GM19099 (cell line): ENCODE results near the gene KAZALD1.

Experiments used
- POLR2A ChIP-seq: IDR thresholded peaks from 3 replicates; pipeline ENCODE4 v1.6.1; 2011; ENCODE audit warnings: low read depth; ENCODE audit not compliant: insufficient read length; ENCODE audit errors: extremely low read depth

The KAZALD1 gene

DNA sequence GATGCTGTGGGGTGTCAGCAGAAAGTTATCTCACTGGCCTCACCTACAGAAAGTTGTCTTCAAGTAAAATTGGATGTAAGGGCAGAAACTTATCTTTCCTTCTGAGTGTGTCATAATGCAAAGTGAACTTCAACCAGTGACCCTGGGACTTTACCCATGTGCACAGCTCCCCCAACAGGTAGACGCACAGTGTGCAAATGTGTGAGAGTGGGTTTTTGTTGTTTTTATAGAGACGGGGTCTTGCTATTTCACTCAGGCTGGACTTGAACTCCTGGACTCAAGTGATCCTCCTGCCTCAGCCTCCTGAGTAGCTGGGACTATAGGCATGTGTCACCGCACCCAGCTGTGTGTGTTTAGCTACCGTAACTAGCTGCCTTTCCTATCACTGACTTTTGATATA is 6.4 kb upstream of the KAZALD1 start:
- no peak for TF ChIP-seq POLR2A

DNA sequence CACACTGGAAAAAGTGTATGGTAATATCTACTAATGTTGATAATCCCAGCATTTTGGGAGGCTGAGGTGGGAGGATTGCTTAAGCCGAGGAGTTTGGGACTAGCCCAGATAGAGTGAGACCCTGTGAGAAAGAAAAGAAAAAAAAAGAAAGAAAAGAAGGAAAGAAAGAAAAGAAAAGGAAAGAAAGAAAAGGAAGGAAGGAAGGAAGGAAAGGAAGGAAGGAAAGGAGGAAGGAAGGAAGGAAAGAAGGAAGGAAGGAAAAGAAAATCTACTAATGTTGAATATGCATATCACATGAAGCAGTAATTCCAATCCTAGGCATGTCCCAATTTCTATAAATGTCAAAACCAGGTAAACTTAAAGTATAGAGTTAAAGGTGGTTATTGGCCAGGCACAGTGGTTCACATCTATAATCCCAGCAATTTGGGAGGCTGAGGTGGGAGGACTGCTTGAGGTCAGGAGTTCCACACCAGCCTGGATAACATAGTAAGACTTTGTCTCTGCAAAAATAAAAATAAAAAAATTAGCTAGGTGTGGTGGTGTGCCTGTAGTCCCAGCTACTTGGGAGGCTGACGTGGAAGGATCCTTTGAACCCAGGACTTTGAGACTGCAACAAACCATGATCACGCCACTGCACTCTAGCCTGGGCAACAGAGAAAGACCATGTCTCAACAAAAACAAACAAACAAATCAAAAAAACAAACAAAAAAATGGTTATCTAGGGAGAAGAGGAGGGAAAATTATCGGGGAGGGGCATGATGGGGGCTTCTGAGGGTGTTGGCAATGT is 5.2 kb upstream of the KAZALD1 start:
- no peak for TF ChIP-seq POLR2A

DNA sequence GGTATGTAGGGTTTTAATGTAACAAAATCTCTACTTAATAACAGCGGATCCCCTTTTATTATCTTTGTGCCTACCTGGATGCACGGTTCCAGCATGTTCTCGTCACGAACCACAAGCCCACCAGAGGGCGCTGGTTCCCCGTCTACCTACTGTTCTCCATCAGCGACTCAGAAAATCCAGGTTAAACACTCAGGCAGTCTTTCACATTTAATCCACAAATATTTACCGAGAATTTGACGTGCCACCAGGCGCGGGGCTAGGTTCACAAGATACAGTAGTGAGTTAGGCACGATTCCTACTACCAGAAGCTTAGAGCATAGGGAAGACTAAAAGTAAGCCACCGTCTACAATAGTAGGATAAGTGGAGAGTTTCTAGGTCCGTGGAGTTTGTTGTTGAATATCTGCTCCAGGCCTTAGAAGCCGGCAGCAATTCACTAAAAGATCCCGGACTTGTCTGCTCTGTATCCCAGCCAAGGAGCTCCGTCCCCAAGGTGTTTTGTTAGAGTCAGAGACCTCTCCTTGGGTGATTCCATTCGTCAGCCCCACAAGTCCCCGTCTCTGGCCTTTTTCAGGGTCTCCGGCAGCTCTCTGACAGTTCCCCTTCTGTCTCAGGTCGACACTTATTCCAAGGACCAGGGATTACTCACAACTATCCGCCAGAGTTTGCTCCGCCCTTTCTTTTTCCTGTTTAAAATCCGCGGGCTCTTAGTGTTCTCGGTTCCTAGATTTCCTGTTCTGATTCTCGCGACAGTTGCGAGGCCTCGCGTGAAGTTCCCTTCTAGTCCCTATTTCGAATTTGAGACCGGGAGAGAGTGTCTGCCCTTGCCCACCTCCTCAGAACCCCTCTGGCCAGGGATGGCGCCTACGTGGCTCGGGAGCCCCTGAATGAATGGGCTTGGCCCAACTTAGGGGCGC is 1.5 kb upstream of the KAZALD1 start:
- TF ChIP-seq POLR2A = no peak

DNA sequence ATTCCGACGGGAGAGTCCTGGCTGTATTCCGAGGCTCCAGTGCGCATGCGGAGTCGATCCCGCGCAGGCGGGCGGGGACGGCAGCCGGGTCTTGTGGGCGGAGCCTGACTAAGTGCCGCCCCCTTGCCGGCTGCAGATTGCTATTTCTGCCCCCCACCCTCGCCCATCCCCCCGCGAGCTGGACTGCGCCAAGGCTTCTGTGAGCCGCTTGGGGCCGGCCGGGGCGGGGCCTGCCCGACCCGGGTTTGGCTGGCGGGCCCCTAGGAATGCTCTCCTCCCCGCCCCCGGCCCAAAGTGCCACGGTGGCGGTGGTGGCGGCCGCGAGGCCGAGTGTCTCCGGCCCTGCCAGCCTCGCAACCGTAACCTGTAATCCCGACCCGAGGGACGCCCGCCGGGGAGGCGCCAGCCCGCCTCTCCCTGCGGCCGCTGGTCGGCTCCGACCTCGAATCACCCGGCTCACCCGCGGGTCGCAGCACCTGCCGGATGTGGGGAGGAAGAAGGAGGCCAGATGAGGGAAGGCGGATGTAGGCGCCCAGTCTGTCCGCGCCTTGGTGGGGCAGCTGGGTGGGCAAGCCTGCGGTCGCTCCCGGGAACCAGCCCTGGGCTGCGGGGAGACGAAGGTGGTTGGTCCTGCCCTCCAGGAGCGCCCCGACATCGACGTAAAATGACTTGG is 702 bp upstream of the KAZALD1 start:
- TF ChIP-seq POLR2A = peak; percentile 76

DNA sequence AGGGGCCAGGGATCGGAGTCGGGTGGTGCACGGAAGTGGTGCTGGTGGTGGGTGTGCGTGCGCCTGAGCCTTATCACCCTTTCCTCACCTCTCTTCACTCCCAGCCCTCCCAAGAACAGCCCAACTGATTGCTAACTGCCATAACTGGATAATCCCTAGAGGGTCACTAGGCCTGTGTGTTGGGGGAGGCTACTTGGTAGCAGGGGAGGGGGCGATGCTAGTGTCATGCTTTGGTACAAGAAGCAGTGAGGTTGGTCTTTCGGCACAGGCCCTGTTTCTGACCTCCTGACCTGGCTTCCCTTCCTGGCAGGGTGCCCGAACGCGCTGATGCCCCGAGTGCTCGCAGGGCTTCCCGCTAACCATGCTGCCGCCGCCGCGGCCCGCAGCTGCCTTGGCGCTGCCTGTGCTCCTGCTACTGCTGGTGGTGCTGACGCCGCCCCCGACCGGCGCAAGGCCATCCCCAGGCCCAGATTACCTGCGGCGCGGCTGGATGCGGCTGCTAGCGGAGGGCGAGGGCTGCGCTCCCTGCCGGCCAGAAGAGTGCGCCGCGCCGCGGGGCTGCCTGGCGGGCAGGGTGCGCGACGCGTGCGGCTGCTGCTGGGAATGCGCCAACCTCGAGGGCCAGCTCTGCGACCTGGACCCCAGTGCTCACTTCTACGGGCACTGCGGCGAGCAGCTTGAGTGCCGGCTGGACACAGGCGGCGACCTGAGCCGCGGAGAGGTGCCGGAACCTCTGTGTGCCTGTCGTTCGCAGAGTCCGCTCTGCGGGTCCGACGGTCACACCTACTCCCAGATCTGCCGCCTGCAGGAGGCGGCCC is 652 bp downstream of the KAZALD1 start:
- TF ChIP-seq POLR2A = peak; percentile 51

DNA sequence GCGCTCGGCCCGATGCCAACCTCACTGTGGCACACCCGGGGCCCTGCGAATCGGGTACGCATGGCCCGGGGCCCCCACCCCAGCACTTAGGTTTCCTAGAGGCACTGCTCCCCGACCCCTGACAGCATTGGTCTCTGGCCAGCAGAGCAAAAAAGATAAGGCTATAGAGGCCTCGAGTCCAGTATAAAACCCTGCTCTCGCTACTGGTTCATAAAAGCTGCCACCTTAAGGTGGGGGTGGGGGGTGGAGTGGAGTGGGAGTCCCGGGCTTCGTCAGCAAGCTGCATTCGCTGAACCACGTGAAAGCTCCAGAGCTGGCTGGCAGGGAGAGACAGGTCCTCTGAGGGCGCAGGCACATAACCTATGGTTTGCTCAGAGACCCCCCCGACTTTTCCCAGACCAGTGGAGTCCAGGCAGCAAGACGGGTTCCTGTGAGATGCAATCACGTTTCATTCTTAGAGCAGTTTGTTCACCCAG is 1.3 kb downstream of the KAZALD1 start:
- no peak for TF ChIP-seq POLR2A

DNA sequence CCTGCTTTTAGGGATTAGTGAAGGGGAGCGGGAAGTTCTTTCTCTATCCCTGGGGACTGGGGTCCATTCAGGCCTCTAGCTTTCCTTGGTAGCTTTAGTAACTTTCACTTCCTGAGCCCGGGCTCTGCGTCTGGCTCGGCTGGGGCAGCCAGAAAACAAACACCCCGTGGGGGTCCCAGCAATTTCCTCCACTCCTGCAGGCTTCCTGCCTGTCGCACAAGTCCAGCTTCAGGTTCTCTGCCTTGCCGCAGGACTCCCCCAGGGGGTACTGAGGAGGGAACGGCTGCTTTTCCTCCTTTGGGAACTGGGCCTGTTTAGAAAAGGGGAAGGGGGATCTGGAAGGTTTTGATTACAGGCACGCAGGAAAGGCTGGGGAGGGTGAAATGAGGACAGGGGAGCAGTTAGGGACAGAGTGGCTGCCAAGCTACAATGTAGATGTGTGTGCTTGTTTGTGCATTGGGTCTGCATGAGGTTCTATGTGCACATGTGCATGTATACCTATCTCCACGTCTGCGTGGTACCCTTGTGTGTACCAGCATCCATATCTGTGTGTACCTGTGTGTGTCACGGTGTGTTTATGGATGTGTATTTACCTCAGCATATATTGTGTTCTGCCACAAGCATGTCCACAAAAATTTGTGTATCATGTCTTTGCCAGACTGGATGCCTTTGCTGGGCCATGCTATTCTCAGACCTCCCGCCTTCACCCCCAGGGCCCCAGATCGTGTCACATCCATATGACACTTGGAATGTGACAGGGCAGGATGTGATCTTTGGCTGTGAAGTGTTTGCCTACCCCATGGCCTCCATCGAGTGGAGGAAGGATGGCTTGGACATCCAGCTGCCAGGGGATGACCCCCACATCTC is 2.0 kb downstream of the KAZALD1 start:
- TF ChIP-seq POLR2A = no peak

DNA sequence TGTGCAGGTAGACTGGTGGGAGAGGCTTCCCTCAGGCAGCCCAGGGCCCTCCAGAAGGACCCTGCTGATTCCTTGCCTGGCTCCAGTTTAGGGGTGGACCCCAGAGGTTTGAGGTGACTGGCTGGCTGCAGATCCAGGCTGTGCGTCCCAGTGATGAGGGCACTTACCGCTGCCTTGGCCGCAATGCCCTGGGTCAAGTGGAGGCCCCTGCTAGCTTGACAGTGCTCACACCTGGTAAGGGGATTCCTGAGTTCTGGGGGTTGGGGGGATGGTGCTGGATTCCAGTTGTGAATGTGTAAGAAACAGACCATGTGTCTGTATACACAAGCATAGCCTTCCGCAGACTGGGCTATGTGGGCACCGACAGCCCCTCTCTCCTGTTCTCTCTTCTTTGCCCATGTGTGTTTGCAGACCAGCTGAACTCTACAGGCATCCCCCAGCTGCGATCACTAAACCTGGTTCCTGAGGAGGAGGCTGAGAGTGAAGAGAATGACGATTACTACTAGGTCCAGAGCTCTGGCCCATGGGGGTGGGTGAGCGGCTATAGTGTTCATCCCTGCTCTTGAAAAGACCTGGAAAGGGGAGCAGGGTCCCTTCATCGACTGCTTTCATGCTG is 2.7 kb downstream of the KAZALD1 start:
- TF ChIP-seq POLR2A = no peak

DNA sequence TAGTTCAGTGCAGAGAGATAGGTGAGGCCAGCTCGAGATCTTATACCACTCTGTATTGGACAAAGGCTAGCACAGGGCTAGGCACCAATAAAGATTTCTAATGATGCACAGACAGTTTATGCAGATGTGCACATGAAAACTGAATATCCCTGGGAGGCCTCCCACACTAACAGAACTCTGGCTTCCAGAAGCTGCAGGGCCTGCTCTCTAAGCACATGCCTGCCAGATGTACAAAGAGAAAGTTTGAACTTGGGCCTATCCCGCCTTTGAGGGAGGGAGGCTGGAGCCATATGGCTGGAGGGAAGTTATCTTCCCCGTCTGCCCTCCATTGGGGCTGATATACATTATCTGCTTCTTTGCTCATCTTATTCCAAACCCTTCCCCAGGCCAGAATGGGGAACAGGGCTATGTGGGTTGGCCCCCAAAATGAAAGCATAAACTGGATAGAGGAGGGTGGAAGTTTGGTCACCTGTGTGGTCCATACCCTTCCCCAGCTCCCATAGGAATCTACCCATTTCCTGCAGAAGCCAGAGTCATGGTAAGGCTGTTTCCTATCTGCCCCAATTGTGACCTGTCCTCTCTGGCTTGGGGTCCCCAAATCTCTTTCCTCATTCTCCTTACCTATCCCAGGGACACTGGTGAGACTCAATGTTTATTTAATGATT is 3.8 kb downstream of the KAZALD1 start:
- TF ChIP-seq POLR2A = peak; percentile 0

DNA sequence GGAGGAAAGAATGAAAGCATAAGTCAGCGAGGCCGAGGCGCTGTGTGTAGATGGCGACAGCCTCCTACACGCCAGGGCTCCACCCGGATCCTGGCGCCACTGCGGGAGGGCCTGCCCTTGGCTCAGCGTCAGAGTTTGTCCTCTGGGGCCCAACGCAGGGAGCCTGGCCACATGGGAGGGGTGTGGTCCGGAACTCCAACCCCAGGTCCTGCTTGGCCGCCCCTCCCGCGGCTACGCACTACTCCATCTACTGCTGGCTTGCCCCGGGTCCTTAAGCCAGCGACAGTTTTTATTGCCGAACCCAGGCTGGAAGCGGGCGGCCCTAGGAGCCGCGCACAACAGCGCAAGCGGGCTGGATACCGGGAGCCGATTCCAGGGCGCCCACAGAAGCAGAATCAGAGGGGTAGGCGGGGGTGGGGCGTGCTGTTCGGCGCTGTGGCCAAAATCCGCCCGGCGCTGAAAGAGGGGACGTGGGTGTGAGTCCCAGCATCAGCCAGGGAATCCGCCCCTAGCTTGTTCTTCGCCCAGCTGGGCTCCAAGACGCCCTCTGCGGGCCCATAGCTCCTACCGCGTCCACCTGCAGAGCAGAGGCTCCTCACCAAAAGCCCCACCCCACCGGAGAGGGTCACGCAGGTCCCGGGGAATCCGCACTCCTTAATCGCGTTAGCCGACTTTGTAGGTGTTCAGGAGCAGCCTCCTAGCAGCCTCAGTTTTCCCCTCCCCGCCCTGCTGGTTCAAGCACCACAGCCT is 4.5 kb downstream of the KAZALD1 start:
- TF ChIP-seq POLR2A = no peak

DNA sequence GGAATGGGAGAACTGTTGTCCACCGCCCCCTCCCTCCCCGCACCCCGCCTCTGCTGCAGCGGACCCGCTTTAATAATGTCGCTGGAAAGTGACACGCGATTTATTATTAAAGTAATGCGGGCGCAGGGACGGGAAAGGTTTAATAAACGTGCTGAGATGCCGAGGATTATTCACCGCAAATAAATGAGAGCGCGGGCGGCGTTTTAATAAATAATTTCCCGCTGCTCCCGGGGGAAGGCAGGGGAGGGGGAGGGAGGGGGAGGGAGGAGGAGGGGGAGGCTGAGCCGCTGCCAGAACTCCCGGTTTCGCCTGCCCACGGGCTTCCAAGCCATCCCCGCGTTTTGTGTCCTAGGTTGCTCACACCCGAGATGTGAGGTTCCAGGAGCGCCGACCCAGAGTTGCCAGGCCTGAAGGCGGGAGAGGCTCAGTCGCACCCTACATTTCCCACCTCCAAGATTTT is 5.1 kb downstream of the KAZALD1 start:
- TF ChIP-seq POLR2A = no peak

DNA sequence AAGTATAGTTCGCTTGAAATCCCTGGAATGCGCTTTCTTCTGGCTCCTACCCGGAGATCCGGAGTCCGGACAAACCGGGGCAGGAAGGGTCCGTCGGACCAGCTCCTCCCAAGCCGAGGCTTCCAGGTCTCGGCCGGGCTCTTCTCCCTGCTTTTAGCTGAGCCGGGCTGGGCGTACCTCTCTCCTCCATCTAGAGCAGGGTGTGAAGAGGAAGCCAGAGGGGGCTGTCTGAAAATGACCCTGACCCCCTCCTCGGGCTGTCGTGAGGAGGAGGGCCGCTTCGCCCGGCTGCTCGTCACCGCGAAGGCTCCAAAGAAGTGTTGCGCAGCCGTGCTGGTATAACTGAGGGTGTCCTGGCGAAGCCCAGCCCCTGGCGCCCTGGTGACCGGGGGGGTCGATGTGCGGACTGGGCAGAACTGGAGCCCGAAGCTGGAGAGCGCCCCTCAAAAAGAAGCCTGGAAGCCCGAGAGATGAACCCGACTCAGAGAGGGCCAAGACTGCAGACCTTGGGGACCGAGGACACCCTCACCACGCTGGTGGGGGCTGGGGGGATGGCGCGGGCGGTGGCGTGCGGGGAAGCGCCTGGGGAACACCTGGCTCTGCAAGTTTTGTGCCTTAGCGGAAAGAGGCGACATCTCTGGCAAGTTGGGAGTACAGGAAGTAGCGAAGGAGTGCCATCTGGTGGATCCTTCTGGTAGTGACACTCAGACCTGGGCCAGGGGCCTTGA is 5.7 kb downstream of the KAZALD1 start:
- no peak for TF ChIP-seq POLR2A

DNA sequence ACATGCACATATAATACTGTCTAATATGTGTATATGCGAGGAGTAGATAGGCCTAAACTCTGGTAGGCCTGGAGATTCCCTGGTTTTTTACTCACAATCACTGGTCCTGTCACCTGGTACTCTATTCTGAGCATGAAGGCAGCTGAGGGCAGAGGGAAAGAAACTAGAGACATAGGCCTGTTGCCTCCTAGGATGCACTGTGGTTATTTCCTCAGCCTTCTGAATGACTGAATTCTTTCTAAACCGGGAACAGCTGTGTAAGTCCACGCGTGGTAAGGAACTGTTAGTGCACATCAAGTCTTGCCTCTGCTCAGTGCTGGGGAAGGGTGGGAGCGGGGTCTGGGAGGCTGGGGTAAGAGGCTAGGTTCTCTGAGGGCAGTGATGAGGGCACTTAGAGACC is 7.7 kb downstream of the KAZALD1 start:
- TF ChIP-seq POLR2A = no peak
